ENCODE measurements around the gene PALLD. TPM values are rescaled to one million over a fixed set of nuclear protein-coding genes. Genes with fewer than 3 reads are reported as not detected.

The PALLD gene
- total RNA-seq, 1 experiment from 2014 or later, result 23.7 TPM

DNA sequence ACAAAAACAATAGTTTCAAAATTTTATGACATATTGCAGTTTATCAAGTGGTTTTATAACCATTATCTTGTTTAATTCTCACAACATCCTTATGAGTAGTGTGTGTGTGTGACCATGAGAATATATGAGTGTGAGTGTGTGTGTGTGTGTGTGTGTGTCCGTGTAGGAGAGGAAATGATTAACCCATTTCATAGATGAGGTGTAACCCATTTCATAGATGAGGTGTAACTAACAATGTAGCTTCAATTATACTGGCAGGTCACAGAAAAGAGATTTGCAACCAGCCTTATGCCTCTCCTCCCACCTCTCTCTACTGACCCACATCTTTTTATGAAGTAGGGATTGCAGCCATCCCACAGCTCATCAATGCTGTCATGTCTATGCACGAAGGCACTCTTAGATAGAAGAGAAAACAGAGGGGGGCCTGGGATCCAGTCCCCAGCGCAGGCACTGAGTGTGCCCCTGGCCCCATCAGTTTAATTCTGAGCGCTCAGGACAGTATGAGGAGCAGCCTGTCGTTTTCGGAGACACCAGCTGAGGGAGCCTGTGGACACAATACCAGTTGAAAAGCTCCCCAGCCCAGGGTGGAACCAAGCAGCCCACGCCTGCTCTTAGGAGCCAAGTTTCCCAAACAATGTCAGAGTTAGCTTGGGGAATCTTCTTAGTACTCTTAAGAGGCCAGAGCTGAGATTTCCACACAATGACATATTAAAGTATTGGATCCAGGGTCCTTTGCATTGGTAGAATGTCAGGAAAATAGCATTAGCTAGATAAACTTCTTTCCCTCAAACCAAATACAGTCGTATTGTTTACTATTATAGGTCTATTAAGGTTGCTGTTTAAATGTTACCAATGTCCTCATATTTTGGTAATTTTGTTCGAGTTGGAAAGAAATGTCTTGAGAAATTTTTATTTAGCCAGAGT is 88.6 kb downstream of the PALLD start:
- peaks cover 4% of the 10 kb centered on the region for H3K4me1 Mint-ChIP-seq
- TF ChIP-seq CTCF (IDR thresholded peaks at IDR 0.05) (peak; percentile 50; the same call in 1 of the 2 replicates), NR2C2 (CRISPR knock-in tag; IDR thresholded peaks at IDR 0.05) (no peak)
- H3K36me3 Mint-ChIP-seq, result peaks cover 11% of the 10 kb centered on the region
- DNase-seq (ENCODE audit: low spot score) (peak; percentile 85), ATAC-seq (peak; percentile 100)
- H3K9me3 Mint-ChIP-seq, result peaks cover 22% of the 10 kb centered on the region
- ChIA-PET CTCF (interaction anchor here (0.5 to 2.8 kb wide), 36 partner anchors 9 to 981 kb away, joined by 3 to 53 read pairs (median 4); no protein-coding TSS in a partner anchor), POLR2A (interaction anchor here (0.5 kb wide), 1 partner anchor 1190 kb away, joined by 4 read pairs; no protein-coding TSS in a partner anchor)
- H3K27ac Mint-ChIP-seq, result no peak overlapping the region
- no peak overlapping the region for H3K4me3 Mint-ChIP-seq
- H3K27me3 Mint-ChIP-seq (ENCODE audit: low read depth), result no peaks in the 10 kb centered on the region

- peaks cover 4% of the 10 kb centered on the region for H3K4me1 Mint-ChIP-seq
- H3K27ac Mint-ChIP-seq, result no peak overlapping the region
- TF ChIP-seq, protein P1, sequence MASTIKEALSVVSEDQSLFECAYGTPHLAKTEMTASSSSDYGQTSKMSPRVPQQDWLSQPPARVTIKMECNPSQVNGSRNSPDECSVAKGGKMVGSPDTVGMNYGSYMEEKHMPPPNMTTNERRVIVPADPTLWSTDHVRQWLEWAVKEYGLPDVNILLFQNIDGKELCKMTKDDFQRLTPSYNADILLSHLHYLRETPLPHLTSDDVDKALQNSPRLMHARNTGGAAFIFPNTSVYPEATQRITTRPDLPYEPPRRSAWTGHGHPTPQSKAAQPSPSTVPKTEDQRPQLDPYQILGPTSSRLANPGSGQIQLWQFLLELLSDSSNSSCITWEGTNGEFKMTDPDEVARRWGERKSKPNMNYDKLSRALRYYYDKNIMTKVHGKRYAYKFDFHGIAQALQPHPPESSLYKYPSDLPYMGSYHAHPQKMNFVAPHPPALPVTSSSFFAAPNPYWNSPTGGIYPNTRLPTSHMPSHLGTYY (CRISPR knock-in tag; IDR thresholded peaks at IDR 0.05), result no peak
- TF ChIP-seq ZNF121 (CRISPR knock-in tag; IDR thresholded peaks at IDR 0.05) (no peak), SMAD3 (CRISPR knock-in tag; IDR thresholded peaks at IDR 0.05; ENCODE audit: borderline replicate concordance) (no peak), TEAD1 (CRISPR knock-in tag; IDR thresholded peaks at IDR 0.05) (no peak), FOXJ3 (CRISPR knock-in tag; IDR thresholded peaks at IDR 0.05; ENCODE audit: borderline replicate concordance) (no peak), TEAD4 (CRISPR knock-in tag; IDR thresholded peaks at IDR 0.05) (no peak), NFE2L1 (CRISPR knock-in tag; IDR thresholded peaks at IDR 0.05) (no peak), TCF7 (CRISPR knock-in tag; IDR thresholded peaks at IDR 0.05; ENCODE audit: low read depth) (no peak), GABPB1 (CRISPR knock-in tag; IDR thresholded peaks at IDR 0.05) (no peak)
- TF ChIP-seq, protein P2, sequence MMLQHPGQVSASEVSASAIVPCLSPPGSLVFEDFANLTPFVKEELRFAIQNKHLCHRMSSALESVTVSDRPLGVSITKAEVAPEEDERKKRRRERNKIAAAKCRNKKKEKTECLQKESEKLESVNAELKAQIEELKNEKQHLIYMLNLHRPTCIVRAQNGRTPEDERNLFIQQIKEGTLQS (CRISPR knock-in tag; conservative IDR thresholded peaks at IDR 0.05), result no peak
- DNase-seq (ENCODE audit: low spot score), result no peak
- no peak for ATAC-seq
- H3K36me3 Mint-ChIP-seq, result peaks cover 5% of the 10 kb centered on the region; the same call in 1 of the 2 replicates
- no peak overlapping the region for H3K4me3 Mint-ChIP-seq
- peaks cover 8% of the 10 kb centered on the region for H3K9me3 Mint-ChIP-seq
- POLR2A ChIA-PET, result no interaction called here
- no peaks in the 10 kb centered on the region for H3K27me3 Mint-ChIP-seq (ENCODE audit: low read depth)
- CTCF ChIA-PET, result interaction anchor here (0.9 to 2.8 kb wide), 4 partner anchors 124 to 337 kb away, joined by 3 to 53 read pairs (median 7); no protein-coding TSS in a partner anchor
Measured at GRCh38 chr4:168586926-168587325, 90.1 kb downstream of the PALLD start.

DNA sequence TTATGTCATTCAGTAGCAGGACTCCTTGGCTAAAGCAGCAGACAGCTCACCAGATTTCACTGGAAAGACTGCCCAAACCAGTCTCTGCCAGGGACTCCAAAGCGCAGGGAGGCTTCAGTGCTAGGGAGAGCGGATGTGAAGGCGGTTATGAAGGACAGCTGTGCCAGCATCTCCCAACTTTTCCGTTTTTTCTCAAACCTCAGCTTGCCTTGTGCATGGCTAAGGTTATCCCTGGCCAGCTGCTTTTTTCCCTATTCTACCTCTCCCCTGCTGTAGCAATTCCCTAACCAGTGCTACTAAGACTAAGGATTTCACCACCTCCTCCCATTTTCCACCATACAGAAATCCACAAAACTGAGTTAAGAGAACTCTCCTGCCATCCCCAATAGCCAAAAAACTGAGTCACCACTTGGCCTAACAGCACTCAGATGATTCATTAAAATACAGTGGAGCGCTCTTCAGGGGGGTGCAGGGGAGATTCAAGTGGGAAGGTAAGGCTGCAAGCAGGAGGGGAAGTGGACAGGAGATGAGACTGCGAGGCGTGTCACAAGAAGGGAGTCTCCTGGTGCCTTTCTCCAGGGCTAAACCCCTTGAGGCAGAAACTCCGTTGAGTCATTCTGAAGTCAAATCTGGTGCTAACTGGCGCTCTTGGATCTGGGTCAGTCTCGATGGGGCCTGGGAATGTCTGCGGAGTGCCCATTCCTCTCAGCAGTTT is 90.7 kb downstream of the PALLD start:
- ChIA-PET CTCF (interaction anchor here (0.9 to 2.8 kb wide), 5 partner anchors 123 to 336 kb away, joined by 3 to 53 read pairs (median 4); no protein-coding TSS in a partner anchor), POLR2A (no interaction called here)
- H3K4me3 Mint-ChIP-seq, result no peak overlapping the region
- H3K27me3 Mint-ChIP-seq (ENCODE audit: low read depth), result no peaks in the 10 kb centered on the region
- no peaks in the 10 kb centered on the region for H3K36me3 Mint-ChIP-seq
- peaks cover 4% of the 10 kb centered on the region for H3K4me1 Mint-ChIP-seq
- peak overlapping the region; percentile 1; the same call in 1 of the 2 replicates for H3K27ac Mint-ChIP-seq
- DNase-seq (ENCODE audit: low spot score) (no peak), ATAC-seq (no peak)
- TF ChIP-seq HMGA2 (CRISPR knock-in tag; IDR thresholded peaks at IDR 0.05), result no peak
- no peak for TF ChIP-seq PRRX2 (CRISPR knock-in tag; IDR thresholded peaks at IDR 0.05)
- no peak for TF ChIP-seq ZNF671 (CRISPR knock-in tag; IDR thresholded peaks at IDR 0.05)
- no peak for TF ChIP-seq SMAD4 (CRISPR knock-in tag; IDR thresholded peaks at IDR 0.05)
- TF ChIP-seq SOX15 (CRISPR knock-in tag; IDR thresholded peaks at IDR 0.05), result no peak
- H3K9me3 Mint-ChIP-seq, result peaks cover 2% of the 10 kb centered on the region

All from WTC11 (cell line).